ENCODE measurements around the gene LIX1. TPM values are rescaled to one million over a fixed set of nuclear protein-coding genes. Genes with fewer than 3 reads are reported as not detected.

LIX1 gene
- total RNA-seq, 2 donors from 2014 or later = 0.61 TPM; not detected in 1

- Histone ChIP-seq H3K27me3 (no peaks in the 10 kb centered on the region), H3K4me1 (no peaks in the 10 kb centered on the region), H3K36me3 (no peaks in the 10 kb centered on the region), H3K9me3 (no peaks in the 10 kb centered on the region), H3K4me3 (no peak overlapping the region), H3K27ac (no peak overlapping the region), H3K9ac (ENCODE audit: low read depth in 2 of 2, low read length in 2 of 2) (no peak overlapping the region)
- intact Hi-C loops (cut with DNase I) = no loop called here
- no peak for TF ChIP-seq CTCF (IDR thresholded peaks at IDR 0.05)
- DNase-seq = no peak
Observed at GRCh38 chr5:97135868-97136267, 6.5 kb downstream of the LIX1 start.

DNA sequence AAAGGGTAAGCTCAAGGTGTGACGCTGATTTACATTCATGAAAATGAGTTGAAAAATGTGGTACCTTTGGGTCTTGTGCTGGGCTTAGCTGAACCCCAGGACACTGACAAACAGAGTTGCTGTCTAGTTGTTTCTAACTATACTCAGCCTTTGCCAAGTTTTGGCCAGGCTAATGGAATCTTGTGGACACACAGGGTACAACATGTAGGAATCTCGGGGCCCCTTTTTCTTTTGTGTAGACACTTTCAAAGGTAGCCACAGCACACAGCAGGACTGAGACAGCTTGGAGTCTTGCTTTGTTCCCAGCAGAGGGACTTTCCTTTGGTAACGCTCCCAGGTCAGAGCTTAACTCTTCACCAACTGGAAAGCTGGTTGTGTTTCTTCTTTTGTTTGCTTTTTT, 7.8 kb downstream of the LIX1 start:
- DNase-seq = no peak
- intact Hi-C loops (cut with DNase I) = no loop called here
- Histone ChIP-seq H3K27me3 (no peaks in the 10 kb centered on the region), H3K9me3 (no peaks in the 10 kb centered on the region), H3K36me3 (no peaks in the 10 kb centered on the region), H3K27ac (no peak overlapping the region), H3K4me3 (no peak overlapping the region), H3K9ac (ENCODE audit: low read depth in 2 of 2, low read length in 2 of 2) (no peak overlapping the region), H3K4me1 (no peaks in the 10 kb centered on the region)
- no peak for TF ChIP-seq CTCF (IDR thresholded peaks at IDR 0.05)

GRCh38 chr5:97133101-97133500, 9.3 kb downstream of the LIX1 start:
- no peak overlapping the region for H3K9ac ChIP-seq (ENCODE audit: low read depth in 2 of 2, low read length in 2 of 2)
- H3K4me1 ChIP-seq = no peaks in the 10 kb centered on the region
- no peak overlapping the region for H3K27ac ChIP-seq
- no peaks in the 10 kb centered on the region for H3K9me3 ChIP-seq
- H3K4me3 ChIP-seq = no peak overlapping the region
- no peaks in the 10 kb centered on the region for H3K36me3 ChIP-seq
- intact Hi-C loops (cut with DNase I) = no loop called here
- DNase-seq = no peak
- H3K27me3 ChIP-seq = no peaks in the 10 kb centered on the region
- no peak for TF ChIP-seq CTCF (IDR thresholded peaks at IDR 0.05)

GRCh38 chr5:97131921-97132320, 10.5 kb downstream of the LIX1 start:
- Histone ChIP-seq H3K4me1 (no peaks in the 10 kb centered on the region), H3K27me3 (no peaks in the 10 kb centered on the region), H3K36me3 (no peaks in the 10 kb centered on the region), H3K4me3 (no peak overlapping the region), H3K9ac (ENCODE audit: low read depth in 2 of 2, low read length in 2 of 2) (no peak overlapping the region), H3K27ac (no peak overlapping the region), H3K9me3 (no peaks in the 10 kb centered on the region)
- no peak for TF ChIP-seq CTCF (IDR thresholded peaks at IDR 0.05)
- DNase-seq = no peak
- intact Hi-C loops (cut with DNase I) = no loop called here

DNA sequence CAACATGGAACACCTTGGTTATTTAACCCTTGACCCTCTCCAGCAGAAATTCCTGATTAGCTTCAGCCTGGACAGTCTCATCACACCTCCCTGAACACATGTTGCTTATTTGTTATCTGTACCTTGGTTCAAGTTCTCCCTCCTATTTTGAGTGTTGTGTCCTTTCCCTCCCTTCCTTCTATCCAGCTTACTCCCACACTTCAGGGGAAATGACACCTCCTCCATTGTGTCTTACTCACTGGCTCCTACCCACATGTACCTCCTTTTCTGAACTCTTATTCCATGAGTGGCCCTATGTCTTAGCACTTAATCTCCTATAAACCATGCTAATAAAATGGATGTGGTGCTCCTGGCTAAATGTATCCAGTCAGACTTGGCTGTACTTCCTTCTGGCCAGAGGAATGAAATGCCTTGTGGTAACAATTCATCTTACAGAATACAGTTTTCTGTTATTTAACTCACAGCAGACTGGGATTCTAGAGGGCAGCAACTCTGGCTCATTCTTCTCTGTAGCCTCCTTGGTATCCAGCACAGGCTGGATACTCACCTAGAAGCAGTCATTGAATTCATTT, 11.2 kb downstream of the LIX1 start:
- H3K9me3 ChIP-seq = no peaks in the 10 kb centered on the region
- H3K36me3 ChIP-seq = no peaks in the 10 kb centered on the region
- no peak overlapping the region for H3K27ac ChIP-seq
- H3K27me3 ChIP-seq = no peaks in the 10 kb centered on the region
- no peak for TF ChIP-seq CTCF (IDR thresholded peaks at IDR 0.05)
- intact Hi-C loops (cut with DNase I) = no loop called here
- no peak overlapping the region for H3K4me3 ChIP-seq
- no peak overlapping the region for H3K9ac ChIP-seq (ENCODE audit: low read depth in 2 of 2, low read length in 2 of 2)
- no peak for DNase-seq
- H3K4me1 ChIP-seq = no peaks in the 10 kb centered on the region

Measured in colonic mucosa (tissue), 4 donors.